Measurements from ENCODE around the gene PALM3.

PALM3 gene, protein sequence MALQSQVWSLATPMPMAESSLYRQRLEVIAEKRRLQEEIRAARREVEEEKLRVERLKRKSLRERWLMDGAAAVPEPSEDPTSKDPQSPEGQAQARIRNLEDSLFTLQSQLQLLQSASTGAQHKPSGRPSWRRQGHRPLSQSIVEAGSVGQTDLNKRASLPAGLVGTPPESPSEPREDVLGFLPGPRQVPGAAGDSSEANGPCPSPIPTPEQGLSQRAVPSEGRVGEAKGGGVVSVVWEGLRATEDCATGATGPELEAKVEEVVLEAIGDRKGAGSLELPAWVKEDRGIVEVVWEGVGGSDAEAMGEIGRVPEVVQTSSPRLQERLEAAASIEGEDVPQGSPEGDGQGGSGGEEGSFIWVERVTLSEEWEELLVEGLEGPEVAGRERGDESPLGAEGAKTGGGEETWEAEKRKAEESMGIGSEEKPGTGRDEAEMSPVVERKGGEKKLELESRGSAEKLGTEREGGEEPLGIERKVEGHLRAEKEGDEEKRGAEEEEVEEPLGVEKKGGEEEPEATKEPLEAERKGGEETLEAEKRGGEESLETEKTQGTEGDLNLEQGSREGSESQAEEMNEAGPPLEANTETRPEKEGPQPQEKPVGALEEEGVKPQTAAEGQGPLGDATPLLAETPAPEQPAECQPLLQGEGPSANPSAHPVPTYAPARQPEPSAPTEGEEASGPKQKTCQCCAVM

DNA sequence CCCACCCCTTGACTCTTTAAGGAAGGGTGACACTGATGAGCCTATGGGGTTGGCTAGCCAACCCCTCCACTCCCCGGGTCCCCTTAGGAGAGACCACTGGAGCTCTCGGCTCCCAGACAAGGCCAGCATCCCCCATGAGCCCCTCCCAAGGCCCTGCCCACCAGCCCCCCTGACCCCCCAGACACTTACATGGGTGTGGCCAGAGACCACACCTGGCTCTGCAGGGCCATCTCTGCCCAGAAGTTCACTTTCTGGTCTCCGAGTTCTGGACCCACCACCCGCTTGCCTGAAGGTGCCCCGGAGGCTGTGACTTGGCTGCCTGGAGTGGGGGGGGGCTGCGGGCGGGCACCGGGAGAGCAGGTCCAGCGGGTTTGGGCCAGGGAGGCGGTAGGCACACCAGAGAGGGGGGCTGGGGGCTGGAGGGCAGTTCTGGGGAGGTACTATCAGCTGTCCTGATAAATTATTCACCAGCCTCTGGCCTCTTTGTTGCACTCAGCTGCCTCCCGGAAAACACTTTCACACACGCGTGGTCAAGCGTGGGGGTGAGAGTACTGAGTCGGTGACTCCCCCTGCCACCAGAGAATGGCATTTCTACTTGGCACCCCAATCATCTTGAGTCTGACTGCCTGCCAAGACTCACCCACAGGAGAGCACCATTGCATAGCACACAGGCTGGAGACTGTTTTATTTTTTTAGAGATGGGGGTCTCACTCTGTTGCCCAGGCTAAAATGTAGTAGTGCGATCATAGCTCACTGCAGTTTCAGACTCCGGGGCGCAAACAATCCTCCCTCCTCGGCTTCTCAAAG, at the start of gene PALM3:
Gene PALM3 (minus strand): TSS at position 326 of the 807 bp plus-strand sequence. CDS start 96 bp downstream, at position 230.
- ChIA-PET POLR2A (no interaction called here), CTCF (no interaction called here)
- TF ChIP-seq ELF4 (IDR thresholded peaks at IDR 0.05) (no peak), HDGF (IDR thresholded peaks at IDR 0.05; ENCODE audit: borderline replicate concordance) (no peak), FOXK2 (IDR thresholded peaks at IDR 0.05) (no peak), FOXA1 (IDR thresholded peaks at IDR 0.05) (no peak)
- no peak for DNase-seq (ENCODE audit: extremely low spot score)

- DNase-seq (ENCODE audit: extremely low spot score) = no peak
- ChIA-PET POLR2A (interaction anchor here (1.6 kb wide), 1 partner anchor 25 kb away, joined by 9 read pairs; the partner anchor contains the start of gene ASF1B), CTCF (no interaction called here)
- no peak for TF ChIP-seq SUZ12 (IDR thresholded peaks at IDR 0.05)
- TF ChIP-seq TARDBP (IDR thresholded peaks at IDR 0.05) = no peak
- no peak for TF ChIP-seq ARNT (IDR thresholded peaks at IDR 0.05)
- no peak for TF ChIP-seq L3MBTL2 (conservative IDR thresholded peaks at IDR 0.05)
- no peak for TF ChIP-seq LEF1 (IDR thresholded peaks at IDR 0.05; ENCODE audit: borderline replicate concordance)
- TF ChIP-seq SP1 (IDR thresholded peaks at IDR 0.05) = no peak
- no peak for TF ChIP-seq NFRKB (IDR thresholded peaks at IDR 0.05)
- TF ChIP-seq FOXA1 (IDR thresholded peaks at IDR 0.05) = no peak
- no peak for TF ChIP-seq BHLHE40 (IDR thresholded peaks at IDR 0.05; ENCODE audit: borderline replicate concordance)
- TF ChIP-seq ELF4 (IDR thresholded peaks at IDR 0.05) = no peak
- no peak for TF ChIP-seq FOXK2 (IDR thresholded peaks at IDR 0.05)
- TF ChIP-seq PKNOX1 (IDR thresholded peaks at IDR 0.05) = no peak
- TF ChIP-seq FOXM1 (IDR thresholded peaks at IDR 0.05; ENCODE audit: borderline replicate concordance) = no peak
- no peak for TF ChIP-seq HDGF (IDR thresholded peaks at IDR 0.05; ENCODE audit: borderline replicate concordance)
These were observed 49.6 kb upstream of the PALM3 start for GRCh38 chr19:14111486-14111885.

- DNase-seq (ENCODE audit: extremely low spot score) = no peak
- ChIA-PET POLR2A (interaction anchor here (1.6 kb wide), 1 partner anchor 26 kb away, joined by 9 read pairs; the partner anchor contains the start of gene ASF1B), CTCF (no interaction called here)
- TF ChIP-seq SP1 (IDR thresholded peaks at IDR 0.05) (no peak), TARDBP (IDR thresholded peaks at IDR 0.05) (no peak), FOXM1 (IDR thresholded peaks at IDR 0.05; ENCODE audit: borderline replicate concordance) (no peak), ELF4 (IDR thresholded peaks at IDR 0.05) (no peak), CTBP1 (IDR thresholded peaks at IDR 0.05; ENCODE audit: borderline replicate concordance) (no peak)
These were observed 48.8 kb upstream of the PALM3 start for GRCh38 chr19:14110650-14111049.

- CTCF ChIA-PET = no interaction called here
- POLR2A ChIA-PET = no interaction called here
These were observed 45.9 kb upstream of the PALM3 start for GRCh38 chr19:14107581-14108461.

GRCh38 chr19:14106840-14107239, 45.0 kb upstream of the PALM3 start:
- no peak for DNase-seq (ENCODE audit: extremely low spot score)
- POLR2A ChIA-PET = no interaction called here
- TF ChIP-seq CTBP1 (IDR thresholded peaks at IDR 0.05; ENCODE audit: borderline replicate concordance) (no peak), ELF4 (IDR thresholded peaks at IDR 0.05) (no peak), NFRKB (IDR thresholded peaks at IDR 0.05) (no peak), BHLHE40 (IDR thresholded peaks at IDR 0.05; ENCODE audit: borderline replicate concordance) (no peak), SP1 (IDR thresholded peaks at IDR 0.05) (no peak), ARNT (IDR thresholded peaks at IDR 0.05) (no peak), HDGF (IDR thresholded peaks at IDR 0.05; ENCODE audit: borderline replicate concordance) (no peak), FOXM1 (IDR thresholded peaks at IDR 0.05; ENCODE audit: borderline replicate concordance) (no peak), SUZ12 (IDR thresholded peaks at IDR 0.05) (no peak), FOXK2 (IDR thresholded peaks at IDR 0.05) (no peak), PKNOX1 (IDR thresholded peaks at IDR 0.05) (no peak), ZNF384 (IDR thresholded peaks at IDR 0.05) (no peak), LEF1 (IDR thresholded peaks at IDR 0.05; ENCODE audit: borderline replicate concordance) (no peak), FOXA1 (IDR thresholded peaks at IDR 0.05) (no peak), L3MBTL2 (conservative IDR thresholded peaks at IDR 0.05) (no peak), TARDBP (IDR thresholded peaks at IDR 0.05) (no peak)
- CTCF ChIA-PET = no interaction called here

More at GRCh38 chr19:14107581-14108461, 45.9 kb upstream of the PALM3 start:
- DNase-seq (ENCODE audit: extremely low spot score) = no peak
- TF ChIP-seq FOXA1 (IDR thresholded peaks at IDR 0.05) (no peak), ARNT (IDR thresholded peaks at IDR 0.05) (no peak), BHLHE40 (IDR thresholded peaks at IDR 0.05; ENCODE audit: borderline replicate concordance) (no peak), ZNF384 (IDR thresholded peaks at IDR 0.05) (no peak), CTBP1 (IDR thresholded peaks at IDR 0.05; ENCODE audit: borderline replicate concordance) (no peak)
